GM12872 (cell line): ENCODE data around the gene CD96.

ENCODE experiments used
- TF ChIP-seq, protein P1 (sequence below): IDR thresholded peaks from 3 replicates; pipeline ENCODE4 v1.5.1; 2011; ENCODE audit warnings: low read depth, mild to moderate bottlenecking, low read length, moderate library complexity; ENCODE audit not compliant: insufficient read depth

Gene CD96

GRCh38 chr3:111519178-111519855, 22.7 kb upstream of the CD96 start:
- TF ChIP-seq, protein P1, sequence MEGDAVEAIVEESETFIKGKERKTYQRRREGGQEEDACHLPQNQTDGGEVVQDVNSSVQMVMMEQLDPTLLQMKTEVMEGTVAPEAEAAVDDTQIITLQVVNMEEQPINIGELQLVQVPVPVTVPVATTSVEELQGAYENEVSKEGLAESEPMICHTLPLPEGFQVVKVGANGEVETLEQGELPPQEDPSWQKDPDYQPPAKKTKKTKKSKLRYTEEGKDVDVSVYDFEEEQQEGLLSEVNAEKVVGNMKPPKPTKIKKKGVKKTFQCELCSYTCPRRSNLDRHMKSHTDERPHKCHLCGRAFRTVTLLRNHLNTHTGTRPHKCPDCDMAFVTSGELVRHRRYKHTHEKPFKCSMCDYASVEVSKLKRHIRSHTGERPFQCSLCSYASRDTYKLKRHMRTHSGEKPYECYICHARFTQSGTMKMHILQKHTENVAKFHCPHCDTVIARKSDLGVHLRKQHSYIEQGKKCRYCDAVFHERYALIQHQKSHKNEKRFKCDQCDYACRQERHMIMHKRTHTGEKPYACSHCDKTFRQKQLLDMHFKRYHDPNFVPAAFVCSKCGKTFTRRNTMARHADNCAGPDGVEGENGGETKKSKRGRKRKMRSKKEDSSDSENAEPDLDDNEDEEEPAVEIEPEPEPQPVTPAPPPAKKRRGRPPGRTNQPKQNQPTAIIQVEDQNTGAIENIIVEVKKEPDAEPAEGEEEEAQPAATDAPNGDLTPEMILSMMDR, result no peak

- TF ChIP-seq, protein P1, result no peak
Observed at GRCh38 chr3:111521891-111522290, 20.1 kb upstream of the CD96 start.

DNA sequence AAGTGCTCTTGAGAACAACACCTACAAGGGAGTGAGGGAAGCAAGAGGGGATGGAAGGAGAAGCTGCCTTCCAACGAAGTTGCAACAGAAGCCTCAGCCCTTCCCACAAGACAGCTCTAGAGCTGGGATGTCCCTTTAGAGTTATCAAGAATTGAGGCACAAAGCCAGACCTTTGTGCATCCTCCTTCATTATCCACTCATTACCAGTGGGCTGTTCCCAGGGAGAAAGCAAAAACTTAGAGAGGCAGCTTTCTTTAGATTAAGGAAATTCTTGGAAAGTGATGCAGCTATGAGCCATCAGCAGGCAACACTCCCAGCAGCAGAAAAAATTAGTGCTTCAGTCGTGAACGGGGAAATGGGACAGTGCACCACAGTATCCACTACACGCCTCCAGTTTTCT, 10.6 kb upstream of the CD96 start:
- TF ChIP-seq, protein P1, result no peak

GRCh38 chr3:111534701-111535100, 7.3 kb upstream of the CD96 start:
- TF ChIP-seq, protein P1, result no peak

DNA sequence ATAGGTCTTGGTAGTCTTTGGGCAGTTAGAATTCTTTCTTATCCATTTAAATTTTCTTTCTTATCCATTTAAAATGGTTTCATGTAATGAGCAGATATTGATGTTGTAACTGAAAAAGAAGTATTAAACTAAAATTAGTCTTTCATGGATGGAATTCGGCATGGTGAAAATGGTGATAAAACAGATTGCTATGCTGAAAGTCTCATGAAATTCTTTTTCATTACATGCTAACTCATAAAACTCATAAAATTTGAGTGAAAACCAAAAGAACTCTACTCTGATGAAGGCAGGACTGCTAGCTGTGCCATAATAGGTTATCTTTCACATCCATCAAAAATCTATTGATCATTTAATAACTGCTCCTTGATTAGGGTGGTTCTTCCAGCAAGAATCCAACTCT, 3.9 kb upstream of the CD96 start:
- TF ChIP-seq, protein P1, result no peak

- TF ChIP-seq, protein P1, result no peak
Observed at GRCh38 chr3:111538681-111539083, 3.3 kb upstream of the CD96 start.

DNA sequence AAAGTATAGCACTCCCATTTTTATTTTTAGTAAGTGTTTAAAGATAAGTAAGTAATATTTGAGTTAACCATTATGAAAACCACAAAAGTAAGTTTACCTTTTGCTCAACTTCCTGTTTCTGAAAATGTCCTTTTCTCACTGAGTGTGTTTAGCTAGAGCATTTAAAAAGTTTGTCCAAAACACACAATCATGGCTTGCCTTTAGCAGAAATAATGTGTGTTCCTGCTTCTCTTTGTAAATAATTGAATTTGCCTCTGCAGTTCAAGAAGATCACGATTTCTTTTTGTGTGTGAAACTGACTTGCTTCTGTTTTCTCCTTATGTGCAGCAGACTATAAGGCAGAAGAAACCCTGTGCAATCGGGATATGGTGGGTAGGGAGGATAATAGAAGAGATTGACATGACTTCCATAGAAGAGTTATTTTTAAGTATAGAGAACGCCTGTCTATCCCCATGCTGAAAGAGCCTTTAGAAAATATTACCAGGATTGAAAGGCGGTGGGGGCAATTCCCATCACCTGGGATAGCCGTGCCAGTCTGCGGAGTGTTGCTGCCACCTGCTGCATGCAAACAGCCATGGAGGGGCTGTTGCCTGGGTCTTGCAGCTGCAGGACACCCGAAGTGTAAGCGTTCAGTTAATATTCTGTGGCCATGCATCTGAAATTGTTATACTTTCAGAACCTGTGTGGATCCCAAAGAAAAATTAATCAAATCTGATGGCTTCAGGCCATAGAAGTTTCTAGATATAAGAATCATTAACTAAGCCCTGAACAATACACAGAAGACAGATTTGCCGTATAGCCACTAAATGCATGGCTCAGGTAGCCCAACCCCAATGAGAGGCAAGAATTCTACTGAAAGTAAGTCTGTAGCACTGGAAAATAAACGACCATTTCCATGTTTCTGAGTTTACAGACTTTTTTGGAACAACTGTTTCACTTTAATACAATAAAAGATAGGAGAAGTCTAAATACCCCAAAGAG, 2.4 kb upstream of the CD96 start:
- TF ChIP-seq, protein P1, result peak; percentile 86
